Keratinocyte (primary cell): ENCODE results near the gene ACOXL.

Experiments
- CTCF ChIP-seq, 3 experiments: IDR thresholded peaks in 1 of 3; conservative IDR thresholded peaks in 1 of 3; optimal IDR thresholded peaks in 1 of 3; 2 replicates in 2 of 3; 3 replicates in 1 of 3; pipeline versions ENCODE3 to v1.5.1; 2011; ENCODE audit warnings: low read length in 3 of 3, mild to moderate bottlenecking in 3 of 3, moderate library complexity in 2 of 3, control low read depth in 1 of 3, inconsistent platforms in 1 of 3; ENCODE audit not compliant: insufficient read depth in 2 of 3; ENCODE audit errors: extremely low read depth in 1 of 3
- EZH2 ChIP-seq: IDR thresholded peaks from one replicate; pipeline ENCODE4 v1.6.1; 2012; ENCODE audit warnings: inconsistent platforms, mild to moderate bottlenecking, low read length, moderate library complexity

GRCh38 chr2:110864176-110864575 is 131.8 kb downstream of the ACOXL start:
- TF ChIP-seq CTCF (optimal IDR thresholded peaks at IDR 0.05 in 1 of 3, IDR thresholded peaks at IDR 0.05 in 1 of 3, conservative IDR thresholded peaks at IDR 0.05 in 1 of 3; ENCODE audit: extremely low read depth in 1 of 3, insufficient read depth in 2 of 3, low read length in 3 of 3) (no peak), EZH2 (no peak)
